Activated CD8-positive, alpha-beta memory T cell treated with anti-CD3 and anti-CD28 coated beads, Interleukin-2, amount 50 U/mL, for 1 hour (primary cell): ENCODE data around the gene TBC1D30.

Source experiments
- DNase-seq: peaks from one replicate; pipeline ENCODE4 v3.0.0-alpha.2; 2020; ENCODE audit errors: extremely low read depth

Gene TBC1D30

GRCh38 chr12:64864319-64864718 is 39.9 kb downstream of the TBC1D30 start:
- no peak for DNase-seq

GRCh38 chr12:64875186-64875585 is 50.7 kb downstream of the TBC1D30 start:
- DNase-seq = no peak

- no peak for DNase-seq
These were observed 52.1 kb downstream of the TBC1D30 start for GRCh38 chr12:64876388-64877071.

DNA sequence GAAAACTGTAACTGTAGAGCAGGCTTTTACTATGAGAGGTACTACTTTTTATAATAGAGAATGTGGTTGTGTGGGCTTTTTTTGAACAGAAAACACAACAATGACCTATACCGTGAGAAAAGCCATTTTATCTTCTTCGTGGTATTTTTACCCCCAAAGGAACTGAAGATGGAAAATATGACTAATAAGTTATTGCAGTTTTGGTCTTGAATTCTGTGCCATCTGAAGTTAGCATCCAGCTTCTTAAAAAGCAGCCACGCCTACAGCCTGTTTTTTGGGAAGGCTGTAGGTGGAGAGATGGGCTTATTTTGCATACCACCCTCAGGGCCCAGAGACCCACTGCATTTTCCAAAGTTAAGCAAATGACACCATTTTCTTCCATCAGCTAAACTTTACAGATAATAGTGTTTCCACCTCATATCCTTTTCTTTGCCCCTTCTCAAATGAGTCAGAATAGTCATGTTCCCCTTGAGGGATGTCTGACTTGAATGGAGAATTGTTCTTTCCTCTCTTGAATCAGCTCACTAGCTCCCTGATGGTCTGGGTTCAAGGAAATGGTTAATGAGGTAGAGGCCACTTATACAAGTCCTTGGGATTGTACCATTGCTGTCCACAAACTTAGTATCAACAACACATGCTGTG is 53.0 kb downstream of the TBC1D30 start:
- DNase-seq = no peak

DNA sequence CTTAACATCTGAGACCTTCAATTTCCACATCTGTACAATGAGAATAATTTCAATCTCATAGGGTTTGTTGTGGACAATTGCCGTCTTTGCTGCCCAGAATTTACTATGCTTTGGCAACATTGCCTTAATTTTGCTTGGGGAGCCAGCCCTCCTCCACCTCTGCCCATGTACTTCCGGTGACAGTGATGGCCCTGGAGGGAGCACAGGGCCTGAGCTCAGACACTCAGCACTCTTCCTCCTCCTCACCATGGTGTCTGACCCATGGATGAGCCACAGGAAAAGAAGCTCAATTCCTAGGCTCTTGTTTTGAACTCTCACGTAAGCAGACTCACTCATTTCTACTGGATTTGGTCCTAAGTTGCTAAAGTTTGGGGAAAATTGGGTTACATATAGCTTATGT is 58.2 kb downstream of the TBC1D30 start:
- DNase-seq = no peak

- DNase-seq = no peak
These were observed 59.1 kb downstream of the TBC1D30 start for GRCh38 chr12:64883264-64884163.

DNA sequence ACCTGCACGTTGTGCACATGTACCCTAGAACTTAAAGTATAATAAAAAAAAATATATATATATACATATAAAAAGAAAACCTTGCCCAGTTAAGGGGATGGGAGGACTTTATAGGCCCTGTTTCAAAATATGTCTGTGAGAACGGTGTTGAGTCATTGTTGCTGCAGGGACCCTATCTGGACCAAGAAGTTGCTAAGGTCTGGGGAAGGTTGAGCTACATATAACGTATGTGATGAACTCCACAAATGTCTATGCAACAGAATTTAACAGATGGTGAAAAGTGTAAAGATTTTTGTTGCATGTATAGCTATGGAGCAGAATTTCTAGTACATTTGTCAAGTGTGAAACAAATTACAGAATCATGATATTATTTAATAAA is 59.7 kb downstream of the TBC1D30 start:
- no peak for DNase-seq

GRCh38 chr12:64884728-64885127 is 60.3 kb downstream of the TBC1D30 start:
- DNase-seq = no peak

GRCh38 chr12:64889434-64890216 is 65.2 kb downstream of the TBC1D30 start:
- no peak for DNase-seq

GRCh38 chr12:64890873-64891468 is 66.5 kb downstream of the TBC1D30 start:
- DNase-seq = no peak

GRCh38 chr12:64891629-64892028 is 67.2 kb downstream of the TBC1D30 start:
- DNase-seq = no peak

DNA sequence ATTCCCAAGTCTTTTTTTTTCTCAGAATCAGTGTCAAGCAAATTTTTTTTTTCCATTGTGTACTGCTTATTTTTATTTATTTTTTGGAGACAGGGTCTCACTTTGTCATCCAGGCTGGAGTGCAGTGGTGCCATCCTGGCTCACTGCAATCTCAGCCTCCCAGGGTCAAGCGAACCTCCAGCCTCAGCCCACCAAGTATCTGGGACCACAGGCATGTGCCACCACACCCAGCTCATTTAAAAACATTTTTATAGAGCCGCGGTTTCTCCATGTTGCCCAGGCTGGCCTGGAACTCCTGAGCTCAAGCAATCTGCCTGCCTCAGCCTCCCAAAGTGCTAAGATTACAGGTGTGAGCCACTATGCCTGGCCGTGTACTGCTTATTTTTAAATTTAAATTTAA is 68.1 kb downstream of the TBC1D30 start:
- no peak for DNase-seq

GRCh38 chr12:64893961-64894360 is 69.5 kb downstream of the TBC1D30 start:
- DNase-seq = no peak

DNA sequence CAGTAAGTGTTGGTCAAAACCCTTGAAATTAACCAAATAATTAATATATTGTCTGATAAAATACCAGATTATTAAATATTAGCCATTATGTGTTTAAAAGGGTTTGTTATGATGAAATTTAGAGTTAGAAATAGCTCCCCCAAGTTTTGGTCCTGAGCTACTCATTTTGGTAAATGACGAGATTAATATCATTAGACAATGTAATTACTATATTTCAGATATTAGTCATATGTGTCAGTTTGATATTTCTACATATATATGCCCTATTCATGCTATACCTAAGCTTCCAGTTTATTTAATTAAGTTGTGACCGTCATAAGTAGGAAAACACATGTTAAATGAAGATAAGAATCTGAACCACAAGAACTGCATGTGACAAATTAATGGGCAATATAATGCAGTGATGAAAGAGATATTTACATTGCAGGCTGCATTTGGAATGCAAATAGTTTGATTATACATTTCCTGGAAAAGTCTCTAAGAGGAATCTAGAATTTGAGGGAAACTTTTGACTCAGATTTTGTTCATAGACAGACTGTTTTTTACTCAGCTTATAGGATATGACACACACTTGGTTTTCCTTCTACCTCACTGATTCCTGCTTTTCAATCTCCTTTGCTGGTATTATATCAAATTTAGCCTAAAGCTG is 70.5 kb downstream of the TBC1D30 start:
- no peak for DNase-seq

- DNase-seq = no peak
These were observed 71.1 kb downstream of the TBC1D30 start for GRCh38 chr12:64895526-64895925.

DNA sequence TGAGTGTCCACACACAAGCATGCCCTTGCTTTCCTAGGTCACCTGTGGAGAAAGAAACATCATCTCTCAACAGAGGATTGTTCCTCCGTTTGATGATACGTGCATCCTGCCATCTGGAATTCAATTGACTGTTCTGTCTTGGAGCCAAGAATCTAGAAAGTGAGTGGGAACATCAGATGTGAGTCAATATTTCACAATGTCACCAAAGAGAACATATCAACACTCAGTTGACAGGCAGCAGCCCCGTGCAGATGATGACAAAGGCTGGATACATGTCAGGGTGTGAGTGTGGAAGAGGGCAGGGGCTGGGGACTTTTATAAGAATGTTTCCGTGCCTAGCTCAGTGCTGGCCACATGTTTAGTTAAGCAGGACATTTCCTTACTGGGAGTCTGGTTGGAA is 76.1 kb downstream of the TBC1D30 start:
- DNase-seq = no peak

DNA sequence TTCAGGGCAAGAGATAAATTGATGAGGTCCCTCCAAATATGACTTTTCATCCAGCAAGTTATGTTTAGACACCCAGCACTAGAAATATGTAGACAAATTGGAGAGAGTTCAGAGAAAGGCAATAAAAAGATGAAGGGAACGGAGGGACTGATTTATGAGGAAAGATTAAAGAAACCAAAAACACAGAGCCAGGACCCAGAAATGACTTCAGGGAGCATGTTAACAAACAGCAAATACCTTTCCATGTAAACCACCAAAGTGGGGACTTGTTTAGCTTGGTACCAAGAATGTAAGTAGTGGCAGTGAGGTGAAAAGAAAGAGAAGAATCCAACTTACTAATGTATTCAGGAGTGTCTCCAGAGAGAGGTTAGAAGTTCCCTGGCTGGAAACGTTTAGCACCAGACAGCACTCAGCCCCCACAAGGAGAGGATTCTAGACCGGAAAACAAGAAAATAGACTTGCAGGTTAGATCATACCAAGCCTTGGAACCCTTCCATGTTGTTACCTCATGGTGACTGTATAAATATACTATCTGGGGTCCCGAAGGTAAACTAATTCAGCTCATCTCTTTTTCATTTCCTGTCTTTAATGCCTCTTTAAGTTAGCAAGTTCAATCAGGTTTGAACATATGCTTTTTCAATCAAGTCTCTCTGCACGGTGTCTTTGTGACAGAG is 79.2 kb downstream of the TBC1D30 start:
- no peak for DNase-seq

DNA sequence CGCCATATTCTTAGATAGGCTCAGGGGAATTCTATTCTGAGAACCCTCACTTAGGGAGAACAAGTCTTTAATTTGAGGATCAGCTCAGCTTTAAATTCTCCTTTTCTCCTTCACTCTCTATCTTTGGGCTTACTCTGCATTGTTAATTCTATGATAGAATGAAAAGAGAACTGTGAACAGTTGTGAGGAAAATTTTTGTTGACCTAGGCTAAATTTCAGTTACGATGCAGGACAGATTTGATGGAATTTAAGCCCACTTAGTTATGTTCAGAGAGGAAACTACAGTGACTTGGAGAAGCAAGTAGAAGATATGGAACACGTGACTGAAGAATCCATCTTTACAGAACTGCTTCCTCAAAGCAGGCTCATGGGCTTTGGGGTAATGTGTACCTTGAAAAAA is 82.7 kb downstream of the TBC1D30 start:
- no peak for DNase-seq

DNA sequence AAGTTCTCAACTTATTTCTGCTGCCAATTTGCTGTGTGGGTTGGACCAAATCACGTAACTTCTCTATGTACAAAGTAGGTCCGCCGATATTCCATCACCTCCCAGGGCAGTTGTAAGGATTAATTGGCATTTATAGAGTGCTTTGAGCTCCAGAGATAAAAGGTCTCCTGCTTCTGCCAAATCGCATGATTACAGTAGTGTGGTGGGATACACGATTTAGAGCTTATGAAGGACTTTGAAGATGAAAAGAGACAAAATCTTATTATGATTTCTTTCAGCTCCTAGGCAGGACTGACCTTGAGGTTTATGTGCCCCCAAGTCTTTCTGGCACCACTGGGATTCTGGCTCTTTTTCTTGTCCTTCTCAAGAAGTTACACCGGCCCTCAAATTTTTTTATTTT is 84.7 kb downstream of the TBC1D30 start:
- DNase-seq = no peak

DNA sequence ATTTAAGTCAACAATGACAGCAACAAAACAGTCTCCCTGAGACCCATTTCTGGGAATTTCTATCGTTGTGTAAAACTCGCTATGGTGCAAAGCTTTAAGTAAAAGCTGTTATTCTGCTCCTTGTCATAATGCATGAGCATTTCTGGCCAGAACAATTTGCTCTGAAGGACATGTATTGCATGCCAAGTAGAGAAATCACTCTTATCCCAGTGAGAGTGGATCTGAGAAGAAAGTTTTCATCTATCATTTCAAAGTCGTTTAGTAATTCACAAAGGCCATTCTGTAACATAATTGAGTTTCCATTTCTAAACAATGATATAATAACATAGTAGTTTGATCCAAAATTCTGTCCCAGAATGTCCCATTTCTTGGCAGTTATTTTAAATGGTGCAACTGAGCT is 86.6 kb downstream of the TBC1D30 start:
- DNase-seq = no peak

- DNase-seq = no peak
These were observed 87.5 kb downstream of the TBC1D30 start for GRCh38 chr12:64911912-64912311.
